NCI-H1105 (cell line): ENCODE data around the gene MYH7.
"Not testable (repeated sequence)": the region's sequence is repeated elsewhere in the genome, so short reads cannot be mapped to it uniquely, and the experiment has no call there.

Experiments
- DNase-seq: peaks from one replicate; lab custom pipeline; 2025; lab: John Stamatoyannopoulos, UW

MYH7 gene

GRCh38 chr14:23386266-23386657 is 49.2 kb downstream of the MYH7 start:
- not testable (repeated sequence) for DNase-seq

GRCh38 chr14:23385642-23386265 is 49.7 kb downstream of the MYH7 start:
- DNase-seq, result no peak

GRCh38 chr14:23385244-23385641 is 50.2 kb downstream of the MYH7 start:
- no peak for DNase-seq

GRCh38 chr14:23384364-23385080 is 50.9 kb downstream of the MYH7 start:
- no peak for DNase-seq

- no peak for DNase-seq
Measured at GRCh38 chr14:23382731-23383440, 52.6 kb downstream of the MYH7 start.

- DNase-seq, result no peak
Measured at GRCh38 chr14:23382276-23382675, 53.2 kb downstream of the MYH7 start.

- DNase-seq, result no peak
Measured at GRCh38 chr14:23381871-23382270, 53.6 kb downstream of the MYH7 start.

- DNase-seq, result no peak
Measured at GRCh38 chr14:23380976-23381375, 54.5 kb downstream of the MYH7 start.

GRCh38 chr14:23380197-23380914 is 55.1 kb downstream of the MYH7 start:
- no peak for DNase-seq

GRCh38 chr14:23379366-23380196 is 55.9 kb downstream of the MYH7 start:
- peak; percentile 65 for DNase-seq

- DNase-seq, result no peak
Measured at GRCh38 chr14:23378612-23379220, 56.7 kb downstream of the MYH7 start.

- DNase-seq, result no peak
Measured at GRCh38 chr14:23377573-23378563, 57.6 kb downstream of the MYH7 start.

- DNase-seq, result no peak
Measured at GRCh38 chr14:23377198-23377550, 58.3 kb downstream of the MYH7 start.

- DNase-seq, result no peak
Measured at GRCh38 chr14:23376482-23377197, 58.8 kb downstream of the MYH7 start, which contains the start of gene CMTM5. Gene CMTM5, plus strand, starts transcription at chr14:23377046. Its CDS starts 206 bp downstream, at chr14:23377252.

- DNase-seq, result no peak
Measured at GRCh38 chr14:23375527-23376251, 59.8 kb downstream of the MYH7 start.

- DNase-seq, result no peak
Measured at GRCh38 chr14:23373041-23373440, 62.4 kb downstream of the MYH7 start.

GRCh38 chr14:23372509-23372908 is 63.0 kb downstream of the MYH7 start, which contains the start of gene IL25:
Gene IL25, plus strand, starts transcription at chr14:23372809.
- no peak for DNase-seq

GRCh38 chr14:23371865-23372264 is 63.6 kb downstream of the MYH7 start:
- no peak for DNase-seq
